T1000 (cell line): Measurements from ENCODE around the gene GRIK4.

Experiments used
- DNase-seq: peaks from one replicate; lab custom pipeline; 2025; ENCODE audit warnings: mixed read lengths; lab: John Stamatoyannopoulos, UW

Gene GRIK4

GRCh38 chr11:120954381-120954780 lies 442.8 kb downstream of the GRIK4 start:
- no peak for DNase-seq

GRCh38 chr11:120956710-120957495 lies 445.4 kb downstream of the GRIK4 start:
- no peak for DNase-seq

- no peak for DNase-seq
Observed at GRCh38 chr11:120958185-120958584, 446.6 kb downstream of the GRIK4 start.

GRCh38 chr11:120959189-120959588 lies 447.6 kb downstream of the GRIK4 start:
- no peak for DNase-seq

- DNase-seq = no peak
Observed at GRCh38 chr11:120964857-120965256, 453.3 kb downstream of the GRIK4 start.

GRCh38 chr11:120966840-120967239 lies 455.3 kb downstream of the GRIK4 start:
- DNase-seq = no peak

GRCh38 chr11:120969993-120970392 lies 458.4 kb downstream of the GRIK4 start:
- DNase-seq = no peak

- DNase-seq = no peak
Observed at GRCh38 chr11:120971825-120972224, 460.3 kb downstream of the GRIK4 start.

- no peak for DNase-seq
Observed at GRCh38 chr11:120972621-120973020, 461.1 kb downstream of the GRIK4 start.

- DNase-seq = no peak
Observed at GRCh38 chr11:120973501-120973900, 462.0 kb downstream of the GRIK4 start.

GRCh38 chr11:120974466-120974865 lies 462.9 kb downstream of the GRIK4 start:
- no peak for DNase-seq

- no peak for DNase-seq
Observed at GRCh38 chr11:120974965-120975364, 463.4 kb downstream of the GRIK4 start.

- no peak for DNase-seq
Observed at GRCh38 chr11:120977266-120978137, 466.0 kb downstream of the GRIK4 start.

- no peak for DNase-seq
Observed at GRCh38 chr11:120978701-120979100, 467.2 kb downstream of the GRIK4 start.

- no peak for DNase-seq
Observed at GRCh38 chr11:120985718-120986569, 474.4 kb downstream of the GRIK4 start.

- DNase-seq = no peak
Observed at GRCh38 chr11:120988603-120989002, 477.1 kb downstream of the GRIK4 start.

GRCh38 chr11:120991830-120992686 lies 480.5 kb downstream of the GRIK4 start:
- DNase-seq = no peak

- DNase-seq = no peak
Observed at GRCh38 chr11:120994091-120994859, 482.7 kb downstream of the GRIK4 start.

- DNase-seq = no peak
Observed at GRCh38 chr11:120995184-120995583, 483.6 kb downstream of the GRIK4 start.

- DNase-seq = no peak
Observed at GRCh38 chr11:120996973-120997372, 485.4 kb downstream of the GRIK4 start.
